GM21723 (cell line): Measurements from ENCODE around the gene DHCR24.

Experiments
- ATAC-seq: cut with Tn5 transposase; IDR thresholded peaks from one replicate; pipeline ENCODE4 v1.9.1; 2021; ENCODE audit warnings: mild to moderate bottlenecking, moderate library complexity; ENCODE audit not compliant: unreplicated experiment

The DHCR24 gene

DNA sequence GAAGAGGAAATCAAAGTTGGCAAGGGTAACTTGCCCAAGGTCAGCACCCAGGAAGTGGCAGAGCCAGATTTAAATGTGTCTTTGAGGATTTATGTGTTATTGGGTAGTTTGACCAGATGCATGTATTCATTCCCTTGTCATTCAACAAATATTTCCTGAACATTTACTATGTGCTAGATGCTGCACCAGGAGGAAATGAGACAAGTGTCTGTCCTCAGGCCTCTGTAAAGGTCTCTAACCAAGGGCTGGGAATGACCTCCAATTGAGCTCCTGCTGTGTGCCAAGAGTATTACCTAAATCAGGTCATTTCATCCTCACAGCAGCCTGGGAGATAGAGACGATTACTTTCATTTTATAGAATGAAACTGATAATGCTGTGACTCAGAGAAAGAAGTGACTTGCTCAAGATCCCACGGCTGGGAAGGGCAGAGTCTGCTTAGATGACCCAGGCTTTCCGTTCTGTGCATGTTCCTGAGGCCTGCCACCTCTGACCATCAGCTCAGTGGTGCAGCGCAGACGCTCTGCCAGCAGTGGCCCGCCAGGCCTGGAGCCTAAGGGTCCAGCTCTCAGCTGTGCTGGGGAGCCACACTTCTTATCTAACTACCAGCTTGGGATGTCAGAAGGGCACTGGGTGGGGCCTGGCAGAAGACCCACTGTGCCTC lies 82.4 kb downstream of the DHCR24 start:
- ATAC-seq, result no peak

DNA sequence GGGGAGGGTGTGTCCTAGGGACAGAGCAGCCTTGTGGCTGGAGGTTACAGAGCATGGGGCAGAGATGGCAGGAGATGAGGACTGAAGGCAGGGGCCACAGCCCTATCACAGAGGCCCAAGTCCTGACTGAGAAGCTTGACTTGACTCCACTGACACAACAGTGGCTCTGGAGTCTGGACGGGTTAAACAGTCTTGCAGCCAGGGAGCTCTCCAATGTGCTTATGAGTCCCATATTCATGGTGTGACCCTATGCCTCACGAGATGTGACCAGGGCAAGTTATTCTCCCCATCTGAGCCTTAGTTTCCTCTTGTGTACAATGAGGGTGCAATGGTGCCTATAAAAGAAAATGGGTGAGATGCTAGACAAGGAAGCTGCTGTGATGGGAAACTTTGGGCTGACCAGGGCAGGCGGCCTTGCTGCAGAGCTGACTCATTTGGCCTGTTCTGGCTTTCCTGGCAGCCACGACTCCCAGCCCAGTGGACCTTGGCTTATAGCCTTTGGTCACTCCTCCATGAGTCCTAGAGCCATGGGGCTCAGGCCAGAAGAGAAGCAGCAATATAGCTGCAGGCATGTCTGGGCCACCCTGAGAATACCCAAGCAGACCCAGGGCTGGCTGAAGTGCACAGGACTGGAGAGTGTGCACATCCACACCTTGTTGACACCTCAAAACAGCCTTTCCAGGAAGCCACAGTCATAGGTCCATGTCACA lies 83.1 kb downstream of the DHCR24 start:
- no peak for ATAC-seq

DNA sequence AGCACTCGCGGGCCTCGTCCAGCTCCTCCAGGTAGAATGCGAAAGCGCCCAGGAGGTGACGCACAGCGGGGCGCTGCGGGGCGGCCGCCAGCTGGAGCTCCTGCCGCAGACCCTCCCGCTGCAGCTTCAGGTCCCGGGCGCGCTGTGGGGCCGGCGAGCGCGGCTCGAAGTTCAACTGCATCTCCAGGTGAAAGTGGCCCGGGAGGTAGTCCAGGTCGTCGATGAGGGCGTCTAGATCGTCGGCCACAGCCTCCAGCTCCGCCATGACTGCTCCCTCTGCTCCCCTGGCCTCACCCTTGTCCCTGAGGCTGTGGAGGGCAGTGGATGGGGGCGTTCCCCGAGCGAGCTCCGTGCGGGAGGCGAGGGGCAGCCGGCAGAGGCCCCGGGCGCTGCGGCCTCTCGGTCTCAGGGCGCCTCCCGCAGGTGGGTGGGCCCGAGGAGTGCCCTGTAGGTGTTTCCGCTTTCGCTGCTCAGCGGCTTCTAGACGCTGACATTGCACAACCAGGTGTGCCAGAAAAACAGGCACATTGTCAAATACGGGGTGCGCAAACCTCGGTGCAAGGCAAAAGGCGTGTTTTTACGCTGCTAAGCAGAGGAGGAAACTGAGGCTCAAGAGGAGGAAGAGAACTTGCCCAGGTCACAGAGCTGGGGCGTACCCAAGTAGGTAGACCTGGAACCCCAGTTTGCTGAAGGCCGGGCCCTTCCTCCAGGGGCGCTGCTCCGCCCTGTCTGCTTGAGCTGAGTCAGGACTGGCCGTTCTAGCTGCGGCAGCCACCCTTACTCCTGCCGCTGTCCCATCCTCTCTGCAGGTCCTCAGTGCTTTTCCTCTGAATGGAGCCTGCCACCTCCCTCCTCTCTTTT lies 85.9 kb downstream of the DHCR24 start, which contains the start of gene TTC22:
TSS of gene TTC22 (minus strand) at position 425 of the 861 bp plus-strand sequence. CDS start at position 265, 160 bp downstream.
- ATAC-seq, result peak; percentile 85

DNA sequence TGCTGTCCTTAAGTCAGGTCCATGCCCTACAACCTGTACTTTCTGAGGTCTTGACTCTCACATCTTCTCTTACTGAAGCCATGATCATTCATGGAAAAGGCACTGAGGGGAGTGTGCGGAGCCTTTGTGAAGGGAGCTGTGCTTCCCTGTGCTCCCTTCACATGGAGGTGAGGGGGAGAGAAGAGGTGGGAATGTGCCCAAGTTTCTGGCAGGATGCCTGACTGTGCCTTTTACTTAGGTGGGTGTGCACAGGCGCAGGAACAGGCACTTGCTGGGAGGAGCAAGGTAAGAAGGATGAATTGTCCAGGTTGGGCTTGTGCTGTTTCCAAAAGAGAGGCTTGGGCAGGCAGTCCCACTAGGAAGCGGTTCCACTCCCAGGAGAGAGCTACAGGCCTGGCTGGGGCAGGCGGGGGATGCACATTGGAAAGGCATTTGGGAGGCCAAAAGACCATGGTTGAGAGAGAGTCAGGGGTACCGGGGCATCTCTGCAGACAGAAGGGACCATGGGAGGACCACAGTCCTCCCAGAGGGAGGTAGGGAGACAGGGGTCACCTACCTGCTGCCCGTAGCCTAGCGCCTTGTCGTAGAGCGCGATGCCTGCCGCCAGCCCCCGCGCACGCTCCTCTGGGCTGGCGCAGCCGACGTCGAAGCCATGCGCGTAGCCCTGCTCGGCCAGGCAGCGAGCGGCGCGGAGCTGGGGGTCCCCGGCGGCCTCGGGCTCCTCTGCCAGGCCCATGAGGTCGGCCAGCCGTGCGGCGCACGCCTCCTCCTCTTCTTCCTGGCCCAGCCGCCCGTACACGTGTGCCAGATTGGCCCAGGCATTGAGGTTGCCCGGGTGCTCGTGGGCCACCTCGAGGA lies 86.7 kb downstream of the DHCR24 start:
- no peak for ATAC-seq
